ENCODE data around the gene GNB1L. TPM values are rescaled to one million over a fixed set of nuclear protein-coding genes. Genes with fewer than 3 reads are reported as not detected.

The GNB1L gene
- total RNA-seq, 1 donor from 2014 or later = 5.5 TPM

DNA sequence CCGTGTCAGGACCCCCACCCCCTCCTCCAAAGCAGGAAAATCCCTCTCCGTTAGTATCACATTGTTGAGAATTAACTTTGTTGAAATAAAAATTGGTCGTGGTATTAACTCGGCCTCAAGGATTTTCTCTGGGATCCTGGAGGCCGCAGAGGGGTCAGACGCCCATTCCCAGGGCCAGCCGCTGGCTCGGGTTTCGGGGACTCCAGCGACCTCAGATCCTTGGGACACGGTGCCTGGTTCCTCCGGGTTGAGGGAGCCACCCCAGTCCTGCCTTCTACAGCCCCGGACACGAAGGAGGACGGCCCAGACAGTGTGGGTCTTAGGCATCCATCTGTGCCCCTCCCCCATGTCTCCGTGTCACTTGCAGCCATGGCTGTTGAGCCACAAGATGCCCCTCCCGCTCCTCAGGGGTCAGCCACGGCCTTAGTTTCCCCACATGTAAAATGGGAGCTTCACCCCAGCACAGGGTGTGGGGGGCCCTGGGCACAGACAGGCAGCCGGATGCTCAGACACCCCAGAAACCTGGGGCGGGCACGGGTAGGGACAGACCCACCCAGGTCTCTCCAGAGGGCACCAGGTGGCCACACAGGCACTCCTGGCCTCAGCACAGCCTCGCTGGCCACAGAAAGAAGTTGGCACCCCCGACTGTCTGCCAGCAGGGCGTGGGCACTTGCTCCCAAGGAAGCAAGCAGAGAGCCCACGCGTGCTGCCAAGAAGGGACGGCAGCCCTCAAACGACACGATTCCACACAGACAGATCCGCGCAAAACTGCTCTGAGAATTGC lies 115.8 kb downstream of the GNB1L start:
- no peak for DNase-seq (ENCODE audit: low read depth in 2 of 2)

DNA sequence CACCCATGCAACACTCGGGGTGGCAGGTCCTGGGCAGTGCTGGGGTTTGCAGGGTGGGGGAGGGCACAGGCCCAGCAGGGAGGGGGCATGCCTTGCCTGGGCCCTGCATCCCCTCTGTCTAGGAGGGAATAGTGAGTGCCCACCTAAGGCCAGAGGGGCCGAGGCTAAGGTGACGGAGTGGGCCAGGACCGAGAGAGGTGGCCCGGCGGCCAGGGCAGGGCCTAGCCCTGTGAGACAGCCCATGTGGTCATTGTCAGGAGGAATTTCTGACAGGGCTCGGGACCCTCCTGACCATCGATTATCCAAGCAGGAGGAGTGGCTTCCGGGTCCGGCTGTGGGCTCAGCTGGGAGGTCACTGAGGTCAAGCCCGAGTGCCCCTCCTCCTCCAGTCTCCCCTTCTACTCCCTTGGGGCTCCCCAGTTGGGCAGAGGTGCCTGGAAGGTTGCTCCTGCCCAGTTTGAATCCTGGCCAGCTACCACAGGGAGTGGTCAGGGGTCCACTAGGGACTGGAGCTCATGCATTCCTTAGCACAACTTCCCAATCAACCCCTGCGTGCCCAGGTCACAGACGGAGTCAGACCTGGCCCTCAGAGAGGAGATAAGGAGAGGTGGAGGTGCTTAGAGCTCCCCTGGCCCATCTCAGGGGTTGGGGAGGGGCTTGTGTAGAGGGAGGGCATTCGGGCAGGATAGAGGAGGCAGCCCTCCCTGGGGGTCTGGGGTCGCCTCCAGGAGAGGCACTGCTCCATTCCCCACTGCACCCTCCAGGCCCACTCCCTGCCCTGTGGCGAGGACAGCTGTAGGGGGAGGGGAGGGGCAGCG lies 116.6 kb downstream of the GNB1L start:
- DNase-seq (ENCODE audit: low read depth in 2 of 2) = no peak

DNA sequence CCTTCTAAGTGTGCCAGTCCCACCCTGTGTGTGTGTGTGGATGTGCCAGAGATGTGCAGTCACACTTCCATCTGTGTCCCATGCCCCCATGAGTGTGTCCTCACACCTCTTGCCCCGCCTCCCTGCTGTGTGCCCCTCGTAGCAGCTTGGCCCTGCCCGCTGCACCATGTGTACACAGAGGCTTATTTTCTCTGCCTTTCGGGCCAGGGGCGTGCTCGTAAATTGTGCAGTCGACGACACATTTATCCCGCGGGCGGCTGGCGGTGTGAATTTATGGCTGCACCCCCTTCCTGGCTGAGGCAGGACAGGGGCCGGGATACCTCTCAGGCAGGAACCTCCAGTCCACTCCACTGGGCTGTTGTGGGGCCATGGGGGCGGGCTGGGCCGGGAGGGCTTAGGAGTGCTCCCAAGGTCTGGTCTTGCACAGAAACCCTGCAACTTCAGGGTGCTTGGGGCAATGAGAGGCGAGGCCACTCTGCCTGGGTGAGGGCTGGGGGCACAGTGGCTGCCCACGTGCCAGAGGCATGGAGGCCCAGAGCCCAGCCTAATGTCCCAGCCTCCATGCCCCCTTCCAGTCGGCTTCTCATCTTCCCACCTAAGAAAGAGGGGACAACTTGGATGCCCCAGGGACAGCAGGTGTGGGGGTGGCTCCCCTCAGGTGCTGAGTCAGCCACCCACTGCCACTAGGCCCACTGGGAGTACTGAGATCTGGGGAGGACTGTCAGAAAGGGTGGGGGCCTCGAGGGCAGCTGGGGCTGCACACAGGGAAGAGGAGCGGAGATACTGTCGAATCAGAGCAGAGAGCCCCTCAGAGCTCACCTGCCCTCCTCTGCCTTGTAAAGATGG lies 118.8 kb downstream of the GNB1L start:
- no peak for DNase-seq (ENCODE audit: low read depth in 2 of 2)

DNA sequence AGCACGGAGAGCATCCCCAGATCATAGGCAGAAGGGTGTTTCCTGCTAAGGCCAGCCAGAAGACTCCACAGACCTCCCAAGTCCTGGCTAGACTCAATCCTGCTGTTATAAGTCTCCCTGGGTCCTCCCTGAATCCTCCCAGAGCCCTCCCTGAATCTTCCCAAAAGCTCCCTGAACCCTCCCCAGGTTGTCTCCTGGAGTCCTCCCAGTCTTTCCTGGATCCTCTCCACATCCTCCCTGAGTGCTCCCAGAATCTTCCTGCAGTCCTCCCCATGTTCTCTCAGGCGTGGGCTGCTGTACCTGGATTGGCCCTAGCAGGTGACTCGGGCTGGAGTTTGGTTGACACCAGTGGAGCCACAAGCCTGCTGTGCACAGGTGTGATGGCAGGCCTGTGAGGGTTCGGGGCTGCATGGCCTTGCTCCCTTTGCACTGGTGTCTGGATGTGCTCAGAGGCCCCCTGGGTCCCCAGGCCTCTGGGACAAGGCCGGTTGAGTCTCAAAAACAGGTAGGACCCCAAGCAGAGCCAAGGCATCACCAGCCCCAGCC lies 119.8 kb downstream of the GNB1L start:
- DNase-seq (ENCODE audit: low read depth in 2 of 2) = no peak

DNA sequence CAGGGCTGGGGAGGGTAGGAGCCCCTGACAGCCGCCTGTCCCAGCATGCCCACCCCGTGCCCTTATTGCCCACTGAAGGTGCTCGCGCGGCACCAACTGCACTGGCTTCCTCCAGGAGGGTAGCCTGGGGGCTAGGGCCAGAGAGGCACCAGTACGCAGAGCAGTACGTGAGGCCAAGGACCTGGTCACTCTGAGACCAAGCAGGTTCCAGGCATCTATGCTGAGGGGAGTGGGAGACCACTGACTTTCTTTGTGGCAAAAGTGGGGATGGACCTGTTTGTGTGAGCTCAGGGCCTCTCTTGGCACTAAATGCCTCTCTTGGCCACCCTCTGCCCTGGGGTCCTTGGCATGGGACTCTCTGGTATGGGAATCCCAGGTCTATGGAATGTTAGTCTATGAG lies 120.5 kb downstream of the GNB1L start:
- DNase-seq (ENCODE audit: low read depth in 2 of 2) = no peak

DNA sequence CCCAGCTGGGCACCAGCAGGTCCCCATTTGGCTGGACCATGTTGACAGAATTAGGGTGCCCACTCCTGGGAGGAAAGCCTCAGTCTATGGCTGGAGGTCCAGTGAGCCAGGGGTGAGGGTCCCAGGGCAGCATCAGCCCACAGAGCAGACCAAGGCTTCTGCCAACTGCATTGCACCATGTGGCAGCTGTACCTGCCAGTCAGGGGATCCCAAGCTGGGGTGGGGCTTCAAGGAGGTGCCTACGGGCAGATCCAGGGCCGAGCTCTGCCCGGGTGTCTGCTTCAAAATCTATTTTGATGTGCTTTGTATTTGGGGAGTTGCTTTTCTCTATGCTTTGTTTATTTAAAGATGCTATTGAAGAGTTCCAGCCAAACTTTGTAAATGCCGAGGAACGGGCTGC lies 120.9 kb downstream of the GNB1L start:
- no peak for DNase-seq (ENCODE audit: low read depth in 2 of 2)

Other genes starting within 250 kb of the GNB1L start
- gene SEPTIN5, start 140.4 kb downstream of the GNB1L start, total RNA-seq = 23.4 and 42.1 TPM in 2 replicates
- gene GP1BB, start 131.3 kb downstream of the GNB1L start, total RNA-seq = 2.7 and 5.3 TPM in 2 replicates
- gene TBX1, start 94.1 kb downstream of the GNB1L start, total RNA-seq = 30.4 and 62.8 TPM in 2 replicates
- gene RTL10, start within 50 bp of the GNB1L start, total RNA-seq = 16.0 and 28.3 TPM in 2 replicates
- gene COMT, start 86.9 kb upstream of the GNB1L start, total RNA-seq = 253 and 414 TPM in 2 replicates
- gene TXNRD2, start 86.9 kb upstream of the GNB1L start, total RNA-seq = 66.5 and 75.4 TPM in 2 replicates
- gene ARVCF, start 161.9 kb upstream of the GNB1L start, total RNA-seq = 60.0 and 81.3 TPM in 2 replicates
- gene TANGO2, start 166.2 kb upstream of the GNB1L start, total RNA-seq = 40.1 and 75.0 TPM in 2 replicates
- 20.9 and 24.5 TPM in 2 replicates for gene DGCR8, start 225.4 kb upstream of the GNB1L start, total RNA-seq